Astrocyte (in vitro differentiated cells and primary cell): ENCODE data around the gene PPP3CA. TPM values are rescaled to one million over a fixed set of nuclear protein-coding genes. Genes with fewer than 3 reads are reported as not detected.
A peak's percentile ranks its signal among the peaks of the same experiment; 100 is the strongest.

ENCODE experiments used
- DNase-seq: peaks from one replicate; pipeline ENCODE4 v3.0.0-alpha.2; 2010; ENCODE audit warnings: low read depth
- FAIRE-seq: peaks from 2 replicates; lab custom pipeline; 2011; peaks lifted over from hg19 to GRCh38; lab: Jason Lieb, UNC
- H2AFZ ChIP-seq: 2 replicates; pipeline ENCODE4 v1.6.0; 2012; ENCODE audit warnings: low read depth, low read length, inconsistent platforms
- H3K27ac ChIP-seq: 2 replicates; pipeline ENCODE4 v1.5.1; 2011; ENCODE audit warnings: low read depth, low read length, inconsistent platforms
- H3K27me3 ChIP-seq: 2 replicates; pipeline ENCODE4 v1.6.0; 2011; ENCODE audit warnings: low read length, inconsistent platforms; ENCODE audit not compliant: insufficient read depth
- H3K36me3 ChIP-seq: 2 replicates; pipeline ENCODE4 v1.5.1; 2011; ENCODE audit warnings: low read length, inconsistent platforms; ENCODE audit not compliant: insufficient read depth
- H3K4me1 ChIP-seq: 2 replicates; pipeline ENCODE4 v1.5.1; 2011; ENCODE audit warnings: low read length, inconsistent platforms; ENCODE audit not compliant: insufficient read depth
- H3K4me2 ChIP-seq: 2 replicates; pipeline ENCODE4 v1.6.0; 2012; ENCODE audit warnings: low read length, inconsistent platforms
- H3K4me3 ChIP-seq: 2 replicates; pipeline ENCODE4 v1.5.1; 2011; ENCODE audit warnings: low read depth, mild to moderate bottlenecking, low read length, inconsistent platforms; ENCODE audit not compliant: insufficient read depth
- H3K79me2 ChIP-seq: 2 replicates; pipeline ENCODE4 v1.6.0; 2012; ENCODE audit warnings: mild to moderate bottlenecking, low read length, inconsistent platforms; ENCODE audit not compliant: insufficient read depth
- H3K9ac ChIP-seq: 2 replicates; pipeline ENCODE4 v1.6.0; 2012; ENCODE audit warnings: mild to moderate bottlenecking, low read length, inconsistent platforms
- H3K9me3 ChIP-seq: 2 replicates; pipeline ENCODE4 v1.5.1; 2012; ENCODE audit warnings: low read depth, mild to moderate bottlenecking, low read length, inconsistent platforms; ENCODE audit not compliant: insufficient read depth
- H4K20me1 ChIP-seq: 2 replicates; pipeline ENCODE4 v1.6.0; 2012; ENCODE audit warnings: low read length, inconsistent platforms; ENCODE audit not compliant: insufficient read depth
- H3K27ac Mint-ChIP-seq: one replicate; pipeline ENCODE4 v1.8.0; 2021; ENCODE audit warnings: mild to moderate bottlenecking, mixed read lengths; ENCODE audit not compliant: unreplicated experiment
- H3K27me3 Mint-ChIP-seq: one replicate; pipeline ENCODE4 v1.8.0; 2021; ENCODE audit warnings: low read depth, mixed read lengths; ENCODE audit not compliant: unreplicated experiment
- H3K36me3 Mint-ChIP-seq: one replicate; pipeline ENCODE4 v1.8.0; 2021; ENCODE audit warnings: low read depth, mixed read lengths; ENCODE audit not compliant: unreplicated experiment
- H3K4me1 Mint-ChIP-seq: one replicate; pipeline ENCODE4 v1.8.0; 2021; ENCODE audit warnings: low read depth, mixed read lengths; ENCODE audit not compliant: unreplicated experiment
- H3K4me3 Mint-ChIP-seq: one replicate; pipeline ENCODE4 v1.8.0; 2021; ENCODE audit warnings: mild to moderate bottlenecking, moderate library complexity, mixed read lengths; ENCODE audit not compliant: unreplicated experiment
- H3K9me3 Mint-ChIP-seq: one replicate; pipeline ENCODE4 v1.8.0; 2021; ENCODE audit warnings: mild to moderate bottlenecking, mixed read lengths; ENCODE audit not compliant: unreplicated experiment
- EZH2 ChIP-seq: IDR thresholded peaks from 2 replicates; pipeline ENCODE4 v1.6.1; 2012; ENCODE audit warnings: mild to moderate bottlenecking, low read length, inconsistent platforms; ENCODE audit not compliant: insufficient read depth
- total RNA-seq: library from RNA; stranded (reverse); gene quantifications from 2 replicates; pipeline ENCODE4 v1.2.1, GENCODE V29; 2021
- TF ChIP-seq, protein P1 (sequence below): IDR thresholded peaks from 2 replicates; pipeline ENCODE4 v1.5.1; 2011; ENCODE audit warnings: low read depth, mild to moderate bottlenecking, inconsistent platforms, low read length, moderate library complexity; ENCODE audit not compliant: insufficient read depth

Gene PPP3CA
- total RNA-seq, 1 donor from 2014 or later = 101 TPM

GRCh38 chr4:101291198-101291597 lies 56.1 kb downstream of the PPP3CA start:
- Histone ChIP-seq H3K4me2 (no peak overlapping the region), H3K4me1 (no peaks in the 10 kb centered on the region), H3K27me3 (no peaks in the 10 kb centered on the region), H3K4me3 (no peak overlapping the region), H3K36me3 (no peaks in the 10 kb centered on the region), H2AFZ (no peak overlapping the region), H3K9ac (no peak overlapping the region), H3K27ac (no peak overlapping the region), H4K20me1 (peaks cover 70% of the 10 kb centered on the region), H3K79me2 (peaks cover 86% of the 10 kb centered on the region), H3K9me3 (no peaks in the 10 kb centered on the region)
- TF ChIP-seq EZH2 = no peak
- TF ChIP-seq, protein P1, sequence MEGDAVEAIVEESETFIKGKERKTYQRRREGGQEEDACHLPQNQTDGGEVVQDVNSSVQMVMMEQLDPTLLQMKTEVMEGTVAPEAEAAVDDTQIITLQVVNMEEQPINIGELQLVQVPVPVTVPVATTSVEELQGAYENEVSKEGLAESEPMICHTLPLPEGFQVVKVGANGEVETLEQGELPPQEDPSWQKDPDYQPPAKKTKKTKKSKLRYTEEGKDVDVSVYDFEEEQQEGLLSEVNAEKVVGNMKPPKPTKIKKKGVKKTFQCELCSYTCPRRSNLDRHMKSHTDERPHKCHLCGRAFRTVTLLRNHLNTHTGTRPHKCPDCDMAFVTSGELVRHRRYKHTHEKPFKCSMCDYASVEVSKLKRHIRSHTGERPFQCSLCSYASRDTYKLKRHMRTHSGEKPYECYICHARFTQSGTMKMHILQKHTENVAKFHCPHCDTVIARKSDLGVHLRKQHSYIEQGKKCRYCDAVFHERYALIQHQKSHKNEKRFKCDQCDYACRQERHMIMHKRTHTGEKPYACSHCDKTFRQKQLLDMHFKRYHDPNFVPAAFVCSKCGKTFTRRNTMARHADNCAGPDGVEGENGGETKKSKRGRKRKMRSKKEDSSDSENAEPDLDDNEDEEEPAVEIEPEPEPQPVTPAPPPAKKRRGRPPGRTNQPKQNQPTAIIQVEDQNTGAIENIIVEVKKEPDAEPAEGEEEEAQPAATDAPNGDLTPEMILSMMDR = no peak
- DNase-seq (no peak), FAIRE-seq (peak; percentile 20)
- Mint-ChIP-seq H3K27ac (no peak overlapping the region), H3K27me3 (no peaks in the 10 kb centered on the region), H3K4me1 (peaks cover 20% of the 10 kb centered on the region), H3K4me3 (no peak overlapping the region), H3K36me3 (peaks cover 4% of the 10 kb centered on the region), H3K9me3 (no peaks in the 10 kb centered on the region)

GRCh38 chr4:101290654-101291053 lies 56.7 kb downstream of the PPP3CA start:
- Histone ChIP-seq H3K4me1 (no peaks in the 10 kb centered on the region), H2AFZ (no peak overlapping the region), H3K4me2 (no peak overlapping the region), H4K20me1 (peaks cover 71% of the 10 kb centered on the region), H3K9me3 (no peaks in the 10 kb centered on the region), H3K4me3 (no peak overlapping the region), H3K79me2 (peaks cover 88% of the 10 kb centered on the region), H3K9ac (no peak overlapping the region), H3K27ac (no peak overlapping the region), H3K36me3 (no peaks in the 10 kb centered on the region), H3K27me3 (no peaks in the 10 kb centered on the region)
- no peak for FAIRE-seq
- no peak for DNase-seq
- TF ChIP-seq EZH2 = no peak
- TF ChIP-seq, protein P1 = no peak
- Mint-ChIP-seq H3K4me1 (peaks cover 19% of the 10 kb centered on the region), H3K36me3 (peaks cover 4% of the 10 kb centered on the region), H3K9me3 (no peaks in the 10 kb centered on the region), H3K4me3 (no peak overlapping the region), H3K27me3 (no peaks in the 10 kb centered on the region), H3K27ac (no peak overlapping the region)

- Mint-ChIP-seq H3K4me3 (no peak overlapping the region), H3K36me3 (peaks cover 4% of the 10 kb centered on the region), H3K27ac (no peak overlapping the region), H3K9me3 (no peaks in the 10 kb centered on the region), H3K27me3 (no peaks in the 10 kb centered on the region), H3K4me1 (peaks cover 25% of the 10 kb centered on the region)
- FAIRE-seq = no peak
- H3K9ac ChIP-seq = no peak overlapping the region
- no peak for DNase-seq
- H3K4me3 ChIP-seq = no peak overlapping the region
- H3K4me2 ChIP-seq = no peak overlapping the region
- no peaks in the 10 kb centered on the region for H3K4me1 ChIP-seq
- H3K9me3 ChIP-seq = no peaks in the 10 kb centered on the region
- H3K27me3 ChIP-seq = no peaks in the 10 kb centered on the region
- peaks cover 88% of the 10 kb centered on the region for H3K79me2 ChIP-seq
- peaks cover 76% of the 10 kb centered on the region for H4K20me1 ChIP-seq
- no peak overlapping the region for H2AFZ ChIP-seq
- no peaks in the 10 kb centered on the region for H3K36me3 ChIP-seq
- H3K27ac ChIP-seq = no peak overlapping the region
- no peak for TF ChIP-seq EZH2
- TF ChIP-seq, protein P1 = no peak
Measured at GRCh38 chr4:101289306-101289705, 58.0 kb downstream of the PPP3CA start.
